Measurements from ENCODE around the gene ZC3HAV1.

DNA sequence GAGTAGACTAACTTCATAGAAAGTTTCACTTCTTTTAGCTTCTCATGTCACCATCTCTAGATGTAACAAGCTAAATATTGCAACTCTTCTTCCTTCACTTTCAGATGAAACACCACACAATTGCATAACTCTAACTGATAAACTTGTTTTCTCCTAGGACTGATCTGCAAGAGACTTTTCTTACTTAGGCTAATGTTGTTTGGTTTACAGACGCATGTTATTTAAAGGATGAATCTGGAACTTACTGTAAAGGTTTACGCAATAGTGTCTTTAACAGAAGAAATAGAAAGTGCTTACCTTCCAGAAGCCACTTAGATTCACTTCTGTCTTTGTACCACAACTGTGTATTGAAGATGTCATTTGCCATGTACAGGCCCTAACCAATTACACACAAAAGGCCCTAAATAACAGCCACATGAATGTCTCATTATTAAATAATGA, 22.1 kb upstream of the ZC3HAV1 start:
- no peak for TF ChIP-seq POLR2A (IDR thresholded peaks at IDR 0.05)
- TF ChIP-seq CTCF (IDR thresholded peaks at IDR 0.05 in 4 of 5, conservative IDR thresholded peaks at IDR 0.05 in 1 of 5) = no peak

All from gastrocnemius medialis (tissue), 4 donors.